HG03378 (cell line): ENCODE data around the gene GALM.
A peak's percentile ranks its signal among the peaks of the same experiment; 100 is the strongest.
"Not testable (repeated sequence)": the region's sequence is repeated elsewhere in the genome, so short reads cannot be mapped to it uniquely, and the experiment has no call there.

Experiments
- ATAC-seq: cut with Tn5 transposase; IDR thresholded peaks from one replicate; pipeline ENCODE4 v1.9.1; 2021; ENCODE audit warnings: mild to moderate bottlenecking, moderate library complexity; ENCODE audit not compliant: unreplicated experiment

GALM gene

DNA sequence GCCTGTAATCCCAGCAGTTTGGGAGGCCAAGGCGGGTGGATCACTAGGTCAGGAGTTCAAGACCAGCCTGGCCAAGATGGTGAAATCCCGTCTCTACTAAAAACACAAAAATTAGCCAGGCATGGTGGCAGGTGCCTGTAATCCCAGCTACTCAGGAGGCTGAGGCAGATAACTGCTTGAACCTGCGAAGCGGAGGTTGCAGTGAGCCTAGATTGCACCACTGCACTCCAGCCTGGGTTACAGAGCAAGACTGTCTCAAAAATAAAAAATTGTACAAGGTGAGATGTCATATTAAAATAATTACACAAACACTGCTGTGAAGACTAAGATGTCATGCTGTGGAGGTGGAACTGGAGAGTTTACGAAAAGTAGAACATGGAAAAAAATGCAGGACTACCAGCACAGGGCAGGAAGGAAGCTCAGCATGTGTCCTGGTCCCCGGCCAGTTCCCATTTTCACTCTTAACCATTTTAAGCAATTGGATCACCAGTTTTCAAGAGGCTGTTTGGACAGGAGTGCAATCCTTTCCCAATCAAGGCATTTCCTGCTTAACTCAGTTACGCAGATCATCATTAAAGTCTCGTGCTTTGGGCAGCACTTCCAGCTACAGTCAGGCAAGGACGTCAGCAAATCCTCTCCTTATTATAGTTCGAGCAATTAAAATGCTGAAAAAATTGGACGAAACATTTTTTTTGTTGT is 71.2 kb downstream of the GALM start:
- ATAC-seq, result not testable (repeated sequence)

DNA sequence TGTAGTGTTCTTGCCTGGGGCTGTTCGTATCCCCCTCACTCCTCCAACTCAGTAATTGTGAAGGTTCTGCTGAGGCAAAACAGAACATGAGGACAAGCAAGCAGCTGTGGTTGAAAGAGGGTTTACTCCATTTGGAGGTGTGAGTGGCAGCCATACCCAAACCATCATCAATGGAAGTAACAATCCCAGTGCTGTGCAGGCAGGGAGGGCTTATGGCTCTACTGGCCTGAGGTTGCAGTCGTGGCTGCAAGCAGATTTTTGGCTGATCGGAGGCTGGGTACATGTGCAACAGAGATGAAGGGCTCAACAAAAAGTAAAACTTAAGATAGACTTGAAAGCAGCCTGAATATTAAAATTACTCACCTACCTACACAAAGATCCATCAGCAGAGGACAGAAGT is 72.0 kb downstream of the GALM start:
- no peak for ATAC-seq

GRCh38 chr2:38739524-38739923 is 73.6 kb downstream of the GALM start:
- ATAC-seq, result no peak

- no peak for ATAC-seq
These were observed 75.2 kb downstream of the GALM start for GRCh38 chr2:38740851-38741731.

DNA sequence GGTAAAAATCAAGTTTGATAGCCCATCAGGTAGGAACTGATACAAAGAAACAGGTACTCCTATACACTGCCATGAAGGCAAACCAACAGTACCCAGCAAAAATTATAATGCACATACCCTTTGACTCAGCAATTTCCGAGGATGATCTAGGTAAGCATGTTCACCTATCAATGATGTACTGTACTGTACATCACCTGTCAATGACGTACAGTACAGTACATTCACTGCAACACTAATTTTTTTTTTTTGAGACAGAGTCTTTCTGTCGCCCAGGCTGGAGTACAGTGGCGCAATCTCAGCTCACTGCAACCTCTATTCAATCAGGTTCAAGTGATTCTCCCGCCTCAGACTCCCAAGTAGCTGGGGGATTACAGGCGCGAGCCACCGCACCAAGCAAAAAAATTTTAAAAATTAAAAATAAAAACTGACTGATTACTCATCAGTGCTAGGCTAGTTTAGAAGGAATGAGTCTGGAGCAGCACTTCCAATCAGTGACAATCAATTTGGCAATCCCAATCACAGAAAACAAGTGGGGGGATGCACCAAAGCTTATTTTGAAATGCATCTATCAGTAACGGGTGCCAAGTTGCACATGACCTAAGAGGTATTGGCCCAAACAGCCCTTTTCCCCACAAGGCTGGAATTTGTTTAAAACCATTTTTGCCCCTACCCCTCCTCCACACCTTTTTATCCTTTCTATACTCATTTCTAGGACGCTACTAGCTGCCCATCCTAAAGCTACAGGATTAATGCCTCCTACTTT is 77.1 kb downstream of the GALM start:
- no peak for ATAC-seq

DNA sequence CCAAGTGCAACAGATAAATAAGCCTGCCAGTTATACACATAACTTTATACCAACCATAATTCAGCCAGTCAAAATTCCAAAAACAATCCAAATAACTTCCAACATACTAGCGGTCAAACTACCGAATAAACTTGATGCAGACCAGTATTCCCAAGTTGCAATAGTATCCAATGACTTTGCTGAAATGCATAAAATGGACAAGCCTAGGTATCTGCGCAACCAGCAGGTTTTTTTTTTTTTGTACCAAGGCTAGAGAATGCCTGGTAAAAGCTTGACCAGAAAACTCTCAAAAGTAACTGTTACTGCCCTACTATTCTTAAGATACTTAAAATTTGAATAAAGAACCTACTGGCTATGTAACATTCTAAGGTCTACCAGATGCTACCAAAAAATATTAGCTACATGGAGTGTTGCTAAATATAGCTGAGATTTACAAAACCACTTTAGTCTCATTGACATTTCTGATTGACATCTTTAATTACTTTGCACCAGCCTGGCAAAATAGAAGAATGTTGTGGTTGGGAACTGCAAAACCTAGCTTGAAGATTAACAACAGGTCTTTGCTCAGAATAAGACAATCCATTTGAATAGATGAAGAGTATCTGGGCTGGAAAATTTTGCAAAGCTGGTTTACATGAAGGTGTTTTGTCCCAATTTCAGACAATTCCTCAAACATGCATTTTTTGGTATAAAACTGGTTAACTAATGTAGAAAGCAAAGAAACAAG is 77.9 kb downstream of the GALM start:
- ATAC-seq, result no peak

- no peak for ATAC-seq
These were observed 78.5 kb downstream of the GALM start for GRCh38 chr2:38744399-38744780.

- no peak for ATAC-seq
These were observed 79.4 kb downstream of the GALM start for GRCh38 chr2:38745267-38745666.

DNA sequence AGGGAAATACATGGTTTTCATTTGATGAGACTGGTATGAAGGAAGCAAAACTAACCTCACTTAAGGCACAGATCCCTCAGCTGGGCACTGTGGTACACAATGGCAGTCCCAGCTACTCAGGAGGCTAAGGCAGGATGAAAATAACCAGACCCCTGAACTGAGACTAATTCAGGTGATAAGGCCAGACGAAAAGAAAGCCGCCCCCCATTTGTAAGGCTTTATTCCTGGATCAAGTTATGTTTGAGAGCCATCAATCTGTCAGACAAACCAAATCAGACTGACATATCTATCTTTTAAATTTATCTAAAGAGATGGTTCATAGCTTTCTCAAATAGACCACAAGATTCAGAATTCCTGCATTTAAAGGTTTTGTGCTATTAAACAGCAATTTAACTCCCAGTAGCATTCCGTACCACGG is 81.1 kb downstream of the GALM start:
- no peak for ATAC-seq

DNA sequence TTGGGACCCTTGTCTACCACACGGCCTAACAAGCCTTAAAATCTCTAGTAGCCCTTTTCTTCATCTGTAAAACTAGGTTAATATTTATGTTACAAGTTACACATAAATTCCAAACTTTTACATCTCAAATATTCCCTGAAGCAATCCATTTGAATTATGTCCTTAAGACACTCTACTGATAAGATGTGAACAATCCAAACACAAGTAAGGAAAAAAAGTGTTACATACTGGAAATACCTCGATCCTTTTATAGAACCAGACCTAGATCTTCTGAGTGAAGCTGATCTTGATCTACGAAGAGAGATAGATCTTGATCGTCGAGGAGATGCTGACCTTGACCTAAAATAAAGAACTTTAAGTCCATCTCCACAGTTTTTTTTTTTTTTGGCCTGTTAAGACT is 81.9 kb downstream of the GALM start:
- ATAC-seq, result no peak

GRCh38 chr2:38748391-38748790 is 82.5 kb downstream of the GALM start:
- ATAC-seq, result no peak

- no peak for ATAC-seq
These were observed 83.3 kb downstream of the GALM start for GRCh38 chr2:38748943-38749804.

- ATAC-seq, result peak; percentile 31
These were observed 84.3 kb downstream of the GALM start for GRCh38 chr2:38750011-38750890.

DNA sequence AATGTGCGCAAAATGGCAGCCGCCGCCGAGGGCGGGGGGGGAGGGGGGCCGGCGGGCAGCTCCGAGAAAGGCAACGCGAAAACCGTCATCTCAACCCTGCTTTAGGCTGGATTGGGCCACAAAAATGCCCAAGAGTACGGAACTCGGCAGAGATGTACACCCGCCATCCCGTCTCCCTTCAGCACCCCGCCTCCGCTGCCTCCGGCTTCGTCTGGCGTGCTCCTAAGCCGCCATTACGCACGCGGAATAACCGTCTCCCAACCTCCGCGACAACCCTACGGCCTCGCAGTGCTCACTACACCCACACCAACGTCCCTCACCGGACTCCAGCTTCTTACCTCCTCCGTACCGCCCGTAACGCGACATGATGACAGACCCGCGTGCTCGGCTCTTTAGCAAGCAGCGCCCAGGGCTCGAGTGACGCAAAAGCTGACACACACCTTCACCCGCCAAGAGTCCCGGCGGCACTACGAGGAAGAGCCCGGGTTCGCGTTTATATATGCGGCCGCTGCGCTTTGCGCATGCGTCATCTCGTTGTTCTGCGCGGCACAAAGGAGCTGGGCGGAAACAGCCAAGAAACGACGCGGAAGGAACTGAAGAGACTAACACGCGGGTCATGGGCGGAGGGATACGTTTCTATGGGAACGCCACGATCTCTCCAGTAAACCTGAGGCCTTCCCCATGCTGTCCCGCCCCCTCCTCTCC is 85.1 kb downstream of the GALM start, which contains the start of gene SRSF7:
TSS of gene SRSF7 (minus strand) at position 471 of the 705 bp plus-strand sequence. CDS start at position 366, 105 bp downstream.
- ATAC-seq, result peak; percentile 72

GRCh38 chr2:38751596-38752410 is 85.9 kb downstream of the GALM start:
- no peak for ATAC-seq

GRCh38 chr2:38754049-38754448 is 88.1 kb downstream of the GALM start:
- ATAC-seq, result no peak

DNA sequence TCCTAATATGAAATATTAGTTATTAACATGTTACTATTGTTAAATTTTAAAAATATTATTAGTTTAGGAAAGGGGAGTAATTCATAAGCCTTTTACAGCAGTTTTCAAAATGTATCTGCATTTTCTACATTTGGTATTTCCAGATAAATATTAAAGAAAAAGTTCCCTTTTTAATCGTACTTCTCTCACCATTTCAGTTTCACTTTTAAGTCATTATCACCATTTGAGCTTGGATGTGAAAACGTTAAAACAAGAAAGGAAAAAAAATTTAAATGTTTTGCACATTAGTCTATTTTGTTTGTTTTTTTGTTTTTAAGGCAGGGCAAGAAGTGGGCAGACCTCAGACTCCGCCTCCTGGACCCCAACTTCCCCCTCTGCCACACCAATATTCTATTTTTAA is 88.6 kb downstream of the GALM start:
- ATAC-seq, result no peak
